Esophagus muscularis mucosa (tissue), 4 donors: ENCODE data around the gene DMAP1. TPM values are rescaled to one million over a fixed set of nuclear protein-coding genes. Genes with fewer than 3 reads are reported as not detected.
A peak's percentile ranks its signal among the peaks of the same experiment; 100 is the strongest.

ENCODE experiments used
- DNase-seq: peaks from one replicate; pipeline ENCODE4 v3.0.0-alpha.2; 2017; ENCODE audit errors: extremely low spot score
- H3K27ac ChIP-seq, 4 donors: fragments of 200-600 bp; sonication (generic); replicated peaks in 1 of 4; 1 replicate in 3 of 4; 2 replicates in 1 of 4; pipeline ENCODE4 v1.5.1; 2016 to 2019; ENCODE audit warnings: mild to moderate bottlenecking in 1 of 4
- H3K27me3 ChIP-seq, 4 donors: fragments of 200-600 bp; sonication (generic); one replicate each; pipeline versions ENCODE4 v1.5.1 to v1.6.0; 2016 to 2019
- H3K36me3 ChIP-seq, 4 donors: fragments of 200-600 bp; sonication (generic); one replicate each; pipeline ENCODE4 v1.5.1; 2016 to 2019
- H3K4me1 ChIP-seq, 4 donors: fragments of 200-600 bp; sonication (generic); one replicate each; pipeline ENCODE4 v1.5.1; 2016 to 2019
- H3K4me3 ChIP-seq, 4 donors: fragments of 200-600 bp; sonication (generic); 1 replicate in 2 of 4; 2 replicates in 2 of 4; pipeline ENCODE4 v1.5.1; 2016 to 2019; ENCODE audit warnings: mild to moderate bottlenecking in 4 of 4, moderate library complexity in 1 of 4
- H3K9me3 ChIP-seq, 4 donors: fragments of 200-600 bp; sonication (generic); 1 replicate in 3 of 4; 2 replicates in 1 of 4; pipeline ENCODE4 v1.5.1; 2016 to 2019
- CTCF ChIP-seq, 3 experiments: fragments of 200-600 bp in 2 of 3; fragments of 450-650 bp in 1 of 3; sonication (generic) in 2 of 3; IDR thresholded peaks; one replicate each; pipeline ENCODE4 v1.5.1; 2017 to 2019; ENCODE audit warnings: antibody characterized with exemption in 3 of 3, mild to moderate bottlenecking in 2 of 3, moderate library complexity in 1 of 3
- EP300 ChIP-seq: sonication (generic); formaldehyde crosslinking; IDR thresholded peaks from one replicate; pipeline ENCODE4 v1.6.1; 2017; ENCODE audit warnings: antibody characterized with exemption
- POLR2A ChIP-seq: fragments of 450-650 bp; IDR thresholded peaks from one replicate; pipeline ENCODE4 v1.6.1; 2017; ENCODE audit warnings: antibody characterized with exemption, moderate library complexity, mild to moderate bottlenecking, low read depth
- POLR2AphosphoS5 ChIP-seq, 2 donors: sonication (generic); formaldehyde crosslinking; IDR thresholded peaks; one replicate each; pipeline ENCODE4 v1.6.1; 2017; ENCODE audit warnings: antibody characterized with exemption in 2 of 2
- WGBS: methylation state at CpG from one replicate; pipeline ENCODE4 v1.1.5; 2018; 5-methylcytosine and 5-hydroxymethylcytosine counted together
- intact Hi-C: fragments of 100-400 bp; cut with DNase I; formaldehyde crosslinking; loops from one replicate; pipeline ENCODE4 v1.15.1; 2023
- total RNA-seq, 4 donors: library from RNA; depleted of rRNA; stranded (reverse); fragments of >200 nt; gene quantifications; one replicate each; pipeline versions ENCODE4 v1.1.0 to v1.2.1, GENCODE V29; 2016

The DMAP1 gene
- total RNA-seq, 4 donors from 2014 or later, result 24.0 to 34.6 (median 30.4) TPM

DNA sequence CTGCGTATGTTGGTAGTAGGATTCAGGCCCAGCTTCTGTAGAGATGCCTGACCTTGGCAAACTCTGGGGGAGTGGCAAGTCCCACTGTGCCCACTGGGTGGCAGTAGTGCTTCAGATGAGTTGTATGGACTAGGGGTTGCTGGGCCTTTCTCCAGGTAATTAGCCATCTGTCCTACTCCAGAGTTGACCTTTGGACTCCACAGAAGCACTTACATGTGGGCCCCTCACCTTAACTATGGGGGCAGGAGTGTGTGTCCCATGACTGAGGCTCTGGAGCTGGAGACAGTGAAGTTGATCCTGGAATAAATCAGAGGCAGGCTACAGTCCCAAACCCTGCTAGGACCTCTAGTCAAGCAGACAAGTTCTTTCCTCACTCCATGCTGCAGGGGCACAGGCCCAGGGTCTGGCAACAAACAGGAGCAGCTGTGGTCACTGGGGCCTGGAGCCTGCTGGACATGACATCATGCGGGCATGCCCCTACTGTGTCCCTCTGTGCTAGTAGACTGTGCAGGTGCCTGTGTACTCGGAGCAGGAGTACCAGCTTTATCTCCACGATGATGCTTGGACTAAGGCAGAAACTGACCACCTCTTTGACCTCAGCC, 4.6 kb downstream of the DMAP1 start:
- no peaks in the 10 kb centered on the region for H3K9me3 ChIP-seq
- H3K4me1 ChIP-seq, result peaks cover 11 to 25% (median 20%) of the 10 kb centered on the region in 4 donors
- no peak for DNase-seq
- TF ChIP-seq EP300 (no peak), CTCF (IDR thresholded peaks at IDR 0.05) (peak; percentile 79 to 95 (median 87)), POLR2AphosphoS5 (IDR thresholded peaks at IDR 0.05) (peak in 1 of 2 donors; percentile 11)
- H3K27me3 ChIP-seq, result no peaks in the 10 kb centered on the region
- peaks cover 30 to 82% (median 68%) of the 10 kb centered on the region in 4 donors for H3K36me3 ChIP-seq
- H3K27ac ChIP-seq, result peak overlapping the region in 1 of 4 donors; percentile 30
- H3K4me3 ChIP-seq, result no peak overlapping the region
- intact Hi-C loops, result loop anchor here (2.0 to 10.0 kb wide), 4 partner anchors 99 to 437 kb away; partner anchors contain the start of gene ERI3
- 50% methylated on average over 3 of the region's 4 CpGs for WGBS

- TF ChIP-seq EP300 (no peak), POLR2AphosphoS5 (IDR thresholded peaks at IDR 0.05) (no peak), CTCF (IDR thresholded peaks at IDR 0.05) (no peak), POLR2A (no peak)
- intact Hi-C loops, result loop anchor here (5.0 to 10.0 kb wide), 3 partner anchors 99 to 436 kb away; partner anchors contain the start of gene ERI3
- 92% methylated on average over 24 of the region's 24 CpGs for WGBS
- DNase-seq, result no peak
- peaks cover 10 to 24% (median 18%) of the 10 kb centered on the region in 4 donors for H3K4me1 ChIP-seq
- H3K36me3 ChIP-seq, result peaks cover 30 to 82% (median 68%) of the 10 kb centered on the region in 4 donors
- H3K9me3 ChIP-seq, result no peaks in the 10 kb centered on the region
- no peak overlapping the region for H3K27ac ChIP-seq
- H3K27me3 ChIP-seq, result no peaks in the 10 kb centered on the region
- no peak overlapping the region for H3K4me3 ChIP-seq
Measured at GRCh38 chr1:44218503-44219300, 5.4 kb downstream of the DMAP1 start.

GRCh38 chr1:44219301-44219626, 6.0 kb downstream of the DMAP1 start:
- Histone ChIP-seq H3K4me1 (peaks cover 4 to 19% (median 13%) of the 10 kb centered on the region in 4 donors), H3K27me3 (no peaks in the 10 kb centered on the region), H3K27ac (no peak overlapping the region), H3K4me3 (no peak overlapping the region), H3K9me3 (no peaks in the 10 kb centered on the region), H3K36me3 (peaks cover 30 to 82% (median 68%) of the 10 kb centered on the region in 4 donors)
- WGBS, result 80% methylated on average over 5 of the region's 6 CpGs
- TF ChIP-seq EP300 (no peak), CTCF (IDR thresholded peaks at IDR 0.05) (no peak)
- intact Hi-C loops, result loop anchor here (5.0 to 10.0 kb wide), 3 partner anchors 98 to 436 kb away; partner anchors contain the start of gene ERI3
- DNase-seq, result no peak

DNA sequence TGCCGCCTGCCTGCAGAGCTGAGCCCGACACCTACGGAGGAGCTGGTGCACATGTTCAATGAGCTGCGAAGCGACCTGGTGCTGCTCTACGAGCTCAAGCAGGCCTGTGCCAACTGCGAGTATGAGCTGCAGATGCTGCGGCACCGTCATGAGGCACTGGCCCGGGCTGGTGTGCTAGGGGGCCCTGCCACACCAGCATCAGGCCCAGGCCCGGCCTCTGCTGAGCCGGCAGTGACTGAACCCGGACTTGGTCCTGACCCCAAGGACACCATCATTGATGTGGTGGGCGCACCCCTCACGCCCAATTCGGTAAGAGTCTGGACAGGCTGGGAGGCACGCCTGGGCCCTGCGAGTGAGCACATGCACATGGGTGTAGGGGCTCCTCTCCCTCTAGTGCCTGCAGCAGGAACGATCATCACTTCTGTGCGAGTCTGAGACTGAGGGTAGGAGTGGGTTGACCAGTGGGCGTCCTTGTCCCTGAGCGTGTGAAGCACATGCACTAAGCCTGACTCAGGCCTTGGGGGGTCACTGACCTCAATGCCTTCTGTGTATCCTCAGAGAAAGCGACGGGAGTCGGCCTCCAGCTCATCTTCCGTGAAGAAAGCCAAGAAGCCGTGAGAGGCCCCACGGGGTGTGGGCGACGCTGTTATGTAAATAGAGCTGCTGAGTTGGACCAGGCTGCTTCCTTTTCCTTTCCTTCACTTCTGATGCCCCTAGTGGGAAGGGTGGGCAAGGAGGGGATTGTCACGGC, 6.9 kb downstream of the DMAP1 start:
- H3K4me1 ChIP-seq, result peaks cover 0 to 11% (median 8%) of the 10 kb centered on the region in 4 donors
- H3K4me3 ChIP-seq, result no peak overlapping the region
- whole genome bisulfite sequencing, result 89% methylated on average over 17 of the region's 31 CpGs
- no peak overlapping the region for H3K27ac ChIP-seq
- peaks cover 30 to 75% (median 61%) of the 10 kb centered on the region in 4 donors for H3K36me3 ChIP-seq
- intact Hi-C loops, result no loop called here
- no peaks in the 10 kb centered on the region for H3K9me3 ChIP-seq
- H3K27me3 ChIP-seq, result no peaks in the 10 kb centered on the region
- no peak for TF ChIP-seq POLR2A
- no peak for TF ChIP-seq EP300
- no peak for TF ChIP-seq POLR2AphosphoS5 (IDR thresholded peaks at IDR 0.05)
- TF ChIP-seq CTCF (IDR thresholded peaks at IDR 0.05), result no peak
- no peak for DNase-seq
